Measurements from ENCODE around the gene FAM111A.
A peak's percentile ranks its signal among the peaks of the same experiment; 100 is the strongest.

The FAM111A gene

GRCh38 chr11:59174664-59175033, 32.0 kb downstream of the FAM111A start:
- in situ Hi-C loops (cut with MboI; ENCODE audit: low pct_unique_long_range_greater_than_20kb, low sequenced_read_pairs), result no loop called here
- no peak for DNase-seq

DNA sequence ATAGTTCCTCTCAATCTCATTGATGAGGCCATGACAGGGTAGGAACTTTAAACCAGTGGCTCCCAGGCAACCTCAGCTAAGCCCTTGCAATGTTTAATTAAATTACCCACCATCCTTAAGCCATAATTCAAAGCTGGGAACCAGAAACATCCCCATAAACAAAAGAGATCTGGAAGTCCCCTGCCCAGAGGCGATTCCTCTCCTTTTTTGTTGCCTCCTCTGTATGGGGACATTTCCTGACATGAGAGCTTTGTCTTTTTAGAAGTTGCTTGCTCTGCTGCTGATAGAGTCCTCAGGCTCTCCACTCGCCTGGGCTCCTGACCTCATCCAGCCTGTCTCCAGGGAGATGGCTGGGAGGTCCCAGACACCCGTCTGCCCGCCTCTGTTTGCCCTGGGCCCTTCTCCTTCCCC, 32.4 kb downstream of the FAM111A start:
- DNase-seq, result no peak

DNA sequence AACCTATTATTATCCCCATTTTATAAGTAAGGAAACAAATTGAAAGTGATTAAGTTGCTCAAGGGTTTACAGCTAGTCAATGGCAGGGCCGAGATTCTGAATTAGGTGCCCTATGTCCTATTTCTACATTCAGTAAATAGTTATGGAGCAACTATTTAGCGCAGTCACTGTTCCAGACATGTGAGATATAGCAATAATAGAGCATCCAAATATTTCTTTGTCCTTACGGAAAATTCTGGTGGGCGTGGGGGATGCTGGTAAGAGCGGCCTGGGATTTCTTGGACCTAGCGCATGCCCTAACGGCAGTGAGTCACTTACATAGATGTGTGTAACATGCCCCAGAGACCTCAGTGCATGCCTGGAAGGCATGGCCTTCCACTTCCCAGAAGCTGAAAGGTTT, 33.7 kb downstream of the FAM111A start:
- DNase-seq, result no peak
- in situ Hi-C loops (cut with MboI; ENCODE audit: low pct_unique_long_range_greater_than_20kb, low sequenced_read_pairs), result no loop called here

More for the DNA sequence above, 32.4 kb downstream of the FAM111A start:
- in situ Hi-C loops (cut with MboI; ENCODE audit: low pct_unique_long_range_greater_than_20kb, low sequenced_read_pairs), result no loop called here

GRCh38 chr11:59178402-59178801, 35.7 kb downstream of the FAM111A start:
- in situ Hi-C loops (cut with MboI; ENCODE audit: low pct_unique_long_range_greater_than_20kb, low sequenced_read_pairs), result no loop called here
- DNase-seq, result no peak

DNA sequence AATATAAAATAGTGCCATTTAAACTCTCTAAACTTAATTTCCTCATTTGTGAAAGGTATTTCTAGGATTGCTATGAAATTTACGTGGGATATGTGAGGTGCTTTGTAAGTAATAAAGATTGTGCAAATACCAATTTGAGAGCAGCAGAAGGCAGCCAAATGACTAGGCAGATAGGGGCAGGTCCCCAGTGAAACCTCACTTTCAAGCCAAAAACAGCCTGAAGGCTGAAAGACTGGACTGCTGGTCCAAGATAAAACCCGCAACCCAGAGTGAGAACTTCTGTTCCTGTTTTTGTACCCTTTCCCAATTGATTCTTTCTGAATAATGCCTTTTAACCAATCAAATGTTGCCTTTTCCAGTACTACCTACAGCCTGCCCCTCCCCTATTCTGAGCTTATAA, 36.5 kb downstream of the FAM111A start:
- in situ Hi-C loops (cut with MboI; ENCODE audit: low pct_unique_long_range_greater_than_20kb, low sequenced_read_pairs), result no loop called here

DNA sequence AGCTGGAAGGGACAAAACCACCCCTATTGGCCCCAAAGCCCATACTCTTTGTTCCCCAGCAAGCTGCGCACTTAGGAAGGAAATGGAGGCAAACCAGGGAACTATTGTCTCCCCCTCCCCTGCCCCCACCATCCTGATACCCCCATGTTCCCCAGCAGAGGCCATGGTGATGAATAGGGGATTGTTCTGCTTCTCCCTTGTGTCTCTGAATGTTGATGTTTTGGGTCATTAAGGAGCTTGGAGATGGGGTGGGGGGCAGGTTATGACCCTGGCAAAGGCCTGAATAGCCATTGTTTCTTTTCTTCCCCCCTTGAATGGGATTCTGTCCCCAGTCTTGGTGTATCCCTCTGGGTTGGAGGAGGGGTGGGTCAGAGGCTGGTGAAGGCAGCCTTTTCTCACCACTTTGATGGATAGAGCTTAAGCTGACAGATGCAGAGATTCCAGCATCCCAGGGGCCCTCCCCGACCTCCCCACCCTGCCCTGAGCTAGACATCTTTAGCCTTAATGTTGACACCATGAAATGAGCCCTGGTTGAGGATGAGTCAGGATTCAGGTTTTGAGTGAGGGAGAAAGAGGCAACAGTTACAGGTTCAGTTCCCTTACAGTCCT, 37.6 kb downstream of the FAM111A start:
- in situ Hi-C loops (cut with MboI; ENCODE audit: low pct_unique_long_range_greater_than_20kb, low sequenced_read_pairs), result no loop called here
- no peak for DNase-seq

More for the DNA sequence above, 36.5 kb downstream of the FAM111A start:
- DNase-seq, result no peak

GRCh38 chr11:59180907-59181306, 38.3 kb downstream of the FAM111A start:
- no peak for DNase-seq
- in situ Hi-C loops (cut with MboI; ENCODE audit: low pct_unique_long_range_greater_than_20kb, low sequenced_read_pairs), result no loop called here

DNA sequence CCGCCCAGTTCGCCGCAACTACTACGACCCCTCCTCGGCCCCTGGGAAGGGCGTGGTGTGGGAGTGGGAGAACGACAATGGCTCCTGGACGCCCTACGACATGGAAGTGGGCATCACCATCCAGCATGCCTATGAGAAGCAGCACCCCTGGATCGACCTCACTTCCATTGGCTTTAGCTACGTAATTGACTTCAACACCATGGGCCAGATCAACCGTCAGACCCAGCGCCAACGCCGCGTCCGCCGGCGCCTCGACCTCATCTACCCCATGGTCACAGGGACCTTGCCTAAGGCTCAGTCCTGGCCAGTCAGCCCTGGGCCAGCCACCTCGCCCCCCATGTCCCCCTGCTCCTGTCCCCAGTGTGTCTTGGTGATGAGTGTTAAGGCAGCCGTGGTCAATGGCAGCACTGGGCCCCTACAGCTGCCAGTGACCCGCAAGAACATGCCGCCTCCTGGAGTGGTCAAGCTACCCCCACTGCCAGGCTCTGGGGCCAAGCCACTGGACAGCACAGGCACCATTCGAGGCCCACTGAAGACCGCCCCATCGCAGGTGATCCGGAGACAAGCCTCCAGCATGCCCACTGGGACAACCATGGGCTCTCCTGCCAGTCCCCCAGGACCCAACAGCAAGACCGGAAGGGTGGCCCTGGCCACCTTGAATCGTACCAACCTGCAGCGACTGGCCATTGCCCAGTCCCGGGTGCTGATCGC, 39.2 kb downstream of the FAM111A start:
- in situ Hi-C loops (cut with MboI; ENCODE audit: low pct_unique_long_range_greater_than_20kb, low sequenced_read_pairs), result no loop called here
- no peak for DNase-seq

DNA sequence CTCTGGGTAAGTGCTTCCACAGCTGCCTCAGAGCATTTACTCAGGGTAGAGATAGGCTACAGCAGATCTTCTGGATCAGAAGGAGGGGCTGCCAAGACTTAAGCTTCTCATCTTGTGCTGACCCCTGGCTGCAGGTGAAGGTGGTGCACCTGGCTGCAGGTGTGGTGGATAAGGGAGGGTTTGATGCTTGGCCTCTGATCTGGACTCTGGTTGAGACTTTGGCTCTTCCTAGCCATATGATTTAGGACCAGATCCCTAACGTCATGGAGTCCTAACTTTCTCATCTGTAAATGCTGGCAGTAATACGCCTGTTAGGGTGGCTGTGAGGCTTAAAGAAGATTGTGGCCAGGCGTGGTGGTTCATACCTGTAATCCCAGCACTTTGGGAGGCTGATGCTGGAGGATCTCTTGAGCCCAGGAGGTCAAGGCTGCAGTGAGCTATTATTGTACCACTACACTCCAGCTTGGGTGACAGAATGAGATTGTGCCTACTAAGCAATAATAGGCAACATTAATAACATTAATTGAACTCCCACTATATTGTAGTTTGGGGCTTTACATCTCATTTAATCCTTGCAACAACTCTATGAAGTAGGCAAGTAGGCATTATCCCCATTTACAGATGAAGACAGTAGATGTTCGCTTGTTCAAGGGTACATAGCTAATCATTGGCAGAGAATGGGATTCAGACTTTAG, 39.9 kb downstream of the FAM111A start:
- in situ Hi-C loops (cut with MboI; ENCODE audit: low pct_unique_long_range_greater_than_20kb, low sequenced_read_pairs), result no loop called here
- no peak for DNase-seq

- in situ Hi-C loops (cut with MboI; ENCODE audit: low pct_unique_long_range_greater_than_20kb, low sequenced_read_pairs), result no loop called here
- DNase-seq, result no peak
These were observed 41.1 kb downstream of the FAM111A start for GRCh38 chr11:59183771-59184170.

DNA sequence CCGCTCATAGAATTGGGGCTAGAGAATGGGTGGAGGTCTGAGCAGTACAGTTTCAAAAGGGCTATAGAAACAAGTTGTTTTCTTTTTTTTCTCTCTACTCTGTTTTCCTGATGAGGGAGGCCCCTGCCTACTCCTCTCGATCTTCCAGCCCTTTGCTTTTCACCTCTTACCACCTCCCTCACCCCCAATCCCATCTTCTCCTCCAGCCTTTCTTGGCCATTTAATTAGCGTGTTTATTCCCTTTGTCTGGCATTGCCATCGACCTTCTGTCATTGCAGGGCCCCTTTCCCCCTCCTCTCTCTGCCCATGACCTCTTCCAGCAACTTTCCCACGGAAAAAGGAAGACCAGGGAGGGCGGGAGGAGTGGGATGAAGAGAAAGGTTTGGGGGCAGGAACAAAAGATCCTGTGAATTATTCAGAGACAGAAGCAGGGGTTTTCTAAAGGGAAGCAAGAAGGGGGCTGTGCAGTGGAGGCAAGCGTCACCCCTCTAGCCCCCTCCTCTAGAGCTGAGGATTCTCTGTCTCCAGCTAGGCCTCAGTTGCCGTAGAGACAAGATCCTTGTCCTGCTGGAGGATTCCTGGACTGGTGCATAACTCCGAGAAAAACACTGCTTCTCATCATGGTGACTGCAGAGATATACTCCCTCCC, 42.2 kb downstream of the FAM111A start:
- in situ Hi-C loops (cut with MboI; ENCODE audit: low pct_unique_long_range_greater_than_20kb, low sequenced_read_pairs), result no loop called here
- no peak for DNase-seq

GRCh38 chr11:59185386-59185945, 42.8 kb downstream of the FAM111A start:
- in situ Hi-C loops (cut with MboI; ENCODE audit: low pct_unique_long_range_greater_than_20kb, low sequenced_read_pairs), result no loop called here
- DNase-seq, result no peak

- peak; percentile 63 for DNase-seq
- in situ Hi-C loops (cut with MboI; ENCODE audit: low pct_unique_long_range_greater_than_20kb, low sequenced_read_pairs), result no loop called here
These were observed 43.5 kb downstream of the FAM111A start for GRCh38 chr11:59186130-59186594.

GRCh38 chr11:59187035-59187434, 44.4 kb downstream of the FAM111A start:
- in situ Hi-C loops (cut with MboI; ENCODE audit: low pct_unique_long_range_greater_than_20kb, low sequenced_read_pairs), result no loop called here

DNA sequence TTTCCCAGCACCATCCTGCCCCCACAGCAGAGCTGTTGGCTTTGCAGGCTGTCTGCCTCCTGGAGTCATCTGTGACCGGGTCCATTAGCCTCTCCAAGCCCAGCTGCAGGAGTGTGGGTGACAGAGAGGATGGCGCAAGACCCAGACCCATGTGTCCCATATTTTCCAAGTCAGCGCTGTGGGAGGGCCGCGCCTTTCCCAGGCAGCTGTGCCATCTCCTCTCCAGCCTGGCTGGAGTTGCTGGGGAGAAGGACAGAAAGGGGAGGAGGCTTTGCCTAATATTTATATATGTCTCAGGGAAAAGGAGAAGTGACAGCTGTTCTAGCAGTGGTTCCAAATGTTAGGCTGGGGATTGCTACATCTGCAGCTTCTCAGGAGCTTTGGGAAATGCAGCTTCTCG, 44.9 kb downstream of the FAM111A start:
- no peak for DNase-seq
- in situ Hi-C loops (cut with MboI; ENCODE audit: low pct_unique_long_range_greater_than_20kb, low sequenced_read_pairs), result no loop called here

More at GRCh38 chr11:59187035-59187434, 44.4 kb downstream of the FAM111A start:
- no peak for DNase-seq

- DNase-seq, result no peak
- in situ Hi-C loops (cut with MboI; ENCODE audit: low pct_unique_long_range_greater_than_20kb, low sequenced_read_pairs), result no loop called here
These were observed 46.3 kb downstream of the FAM111A start for GRCh38 chr11:59188954-59189353.

GRCh38 chr11:59189986-59190385, 47.3 kb downstream of the FAM111A start:
- in situ Hi-C loops (cut with MboI; ENCODE audit: low pct_unique_long_range_greater_than_20kb, low sequenced_read_pairs), result no loop called here
- DNase-seq, result no peak

DNA sequence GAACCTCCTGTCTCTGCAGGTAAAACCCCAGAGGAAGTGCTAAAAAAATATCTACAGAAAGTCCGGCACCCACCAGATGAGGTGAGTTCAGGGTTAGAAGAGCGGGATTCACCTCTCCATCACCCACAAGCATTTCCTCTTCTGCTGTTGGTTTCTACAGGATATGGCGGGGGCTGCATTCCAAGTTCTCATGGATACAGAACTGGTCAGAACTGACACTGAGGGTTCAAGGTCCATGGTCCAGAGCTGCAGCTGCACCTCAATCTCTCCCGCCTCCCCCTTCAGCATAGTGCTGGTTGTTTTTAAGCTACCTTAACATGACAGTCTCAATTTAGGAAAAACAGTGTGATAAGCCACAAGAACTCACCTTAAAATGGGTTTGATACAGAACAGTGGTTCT, 48.4 kb downstream of the FAM111A start:
- in situ Hi-C loops (cut with MboI; ENCODE audit: low pct_unique_long_range_greater_than_20kb, low sequenced_read_pairs), result no loop called here
- DNase-seq, result no peak

DNA sequence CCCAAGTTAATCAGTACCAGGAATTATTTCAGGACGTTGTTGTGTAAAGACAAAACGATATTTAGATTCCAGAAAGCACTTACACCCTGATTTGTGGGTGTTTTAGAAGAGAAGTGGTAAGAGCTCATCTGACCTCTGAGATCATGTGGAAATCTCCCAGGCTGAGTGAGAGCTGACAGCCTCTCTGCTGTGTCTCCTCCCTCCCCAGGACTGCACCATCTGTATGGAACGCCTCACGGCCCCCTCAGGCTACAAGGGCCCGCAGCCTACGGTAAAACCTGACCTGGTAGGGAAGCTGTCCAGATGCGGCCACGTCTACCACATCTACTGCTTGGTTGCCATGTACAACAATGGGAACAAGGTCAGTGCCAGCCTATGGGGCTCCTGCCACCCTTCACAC, 49.2 kb downstream of the FAM111A start:
- no peak for DNase-seq
- in situ Hi-C loops (cut with MboI; ENCODE audit: low pct_unique_long_range_greater_than_20kb, low sequenced_read_pairs), result no loop called here
